GM13976 (cell line): ENCODE measurements around the gene OR5W2.

Source experiments
- DNase-seq: peaks from one replicate; pipeline ENCODE4 v3.0.0; 2012; ENCODE audit warnings: low spot score
- in situ Hi-C: fragments of 300-500 bp; cut with MboI; formaldehyde crosslinking; loops from one replicate; pipeline ENCODE4 v1.12.0; 2022; ENCODE audit warnings: low sequenced_read_pairs, mixed read lengths, inconsistent platforms; ENCODE audit not compliant: unreplicated experiment
- TF ChIP-seq, protein P1 (sequence below): IDR thresholded peaks from 2 replicates; pipeline ENCODE4 v1.5.1; 2012; ENCODE audit warnings: borderline replicate concordance, mild to moderate bottlenecking; ENCODE audit not compliant: insufficient read depth; ENCODE audit errors: extremely low read depth, missing control alignments, control extremely low read depth

Gene OR5W2

GRCh38 chr11:55914482-55914881 lies at the start of gene OR5W2:
OR5W2 (minus strand) TSS chr11:55914582; CDS start chr11:55914582, 0 bp downstream.
- in situ Hi-C loops: no loop called here
- DNase-seq: no peak
- TF ChIP-seq, protein P1, sequence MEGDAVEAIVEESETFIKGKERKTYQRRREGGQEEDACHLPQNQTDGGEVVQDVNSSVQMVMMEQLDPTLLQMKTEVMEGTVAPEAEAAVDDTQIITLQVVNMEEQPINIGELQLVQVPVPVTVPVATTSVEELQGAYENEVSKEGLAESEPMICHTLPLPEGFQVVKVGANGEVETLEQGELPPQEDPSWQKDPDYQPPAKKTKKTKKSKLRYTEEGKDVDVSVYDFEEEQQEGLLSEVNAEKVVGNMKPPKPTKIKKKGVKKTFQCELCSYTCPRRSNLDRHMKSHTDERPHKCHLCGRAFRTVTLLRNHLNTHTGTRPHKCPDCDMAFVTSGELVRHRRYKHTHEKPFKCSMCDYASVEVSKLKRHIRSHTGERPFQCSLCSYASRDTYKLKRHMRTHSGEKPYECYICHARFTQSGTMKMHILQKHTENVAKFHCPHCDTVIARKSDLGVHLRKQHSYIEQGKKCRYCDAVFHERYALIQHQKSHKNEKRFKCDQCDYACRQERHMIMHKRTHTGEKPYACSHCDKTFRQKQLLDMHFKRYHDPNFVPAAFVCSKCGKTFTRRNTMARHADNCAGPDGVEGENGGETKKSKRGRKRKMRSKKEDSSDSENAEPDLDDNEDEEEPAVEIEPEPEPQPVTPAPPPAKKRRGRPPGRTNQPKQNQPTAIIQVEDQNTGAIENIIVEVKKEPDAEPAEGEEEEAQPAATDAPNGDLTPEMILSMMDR: no peak

DNA sequence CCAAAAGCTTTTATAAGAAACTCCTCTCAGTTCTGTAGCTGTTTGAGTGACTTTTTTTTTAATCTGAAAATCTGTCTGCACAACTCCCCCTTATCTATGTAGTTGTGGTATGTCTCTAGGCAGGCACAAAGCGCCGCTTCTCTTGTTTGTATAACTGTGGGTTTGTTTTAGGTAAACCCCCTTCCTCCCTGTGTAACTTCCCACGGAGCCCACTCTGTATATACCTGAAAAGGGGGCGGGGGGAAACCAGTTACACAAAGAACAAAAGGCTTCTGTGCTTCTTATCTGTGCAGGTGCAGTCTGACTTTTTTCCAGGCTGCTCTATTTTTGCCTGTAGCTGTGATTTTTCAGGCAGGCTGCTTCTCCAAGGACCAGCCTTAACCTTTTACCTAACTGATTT lies 42.1 kb upstream of the OR5W2 start:
- no peak for DNase-seq
- TF ChIP-seq, protein P1: no peak
- in situ Hi-C loops: no loop called here

DNA sequence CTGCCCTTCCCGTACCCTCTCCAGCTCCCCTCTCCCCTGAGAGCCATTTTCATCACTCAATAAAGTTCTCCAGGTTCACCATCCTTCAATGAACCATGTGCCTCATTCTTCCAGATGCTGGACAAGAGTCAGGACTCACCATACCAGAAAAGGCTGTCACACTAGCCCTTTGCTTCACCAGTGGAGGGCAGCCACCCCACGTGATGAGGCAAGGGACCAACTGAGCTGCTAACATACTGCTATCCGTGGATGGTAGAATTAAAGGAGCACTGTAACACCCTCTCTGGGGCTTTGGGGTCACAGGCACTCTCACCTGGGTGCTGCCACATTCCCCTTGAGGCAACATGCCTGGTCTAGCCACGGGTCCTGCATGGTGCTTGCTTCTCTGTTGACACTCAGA lies 34.9 kb upstream of the OR5W2 start:
- TF ChIP-seq, protein P1: no peak
- in situ Hi-C loops: loop anchor here (25.0 kb wide), 1 partner anchor 838 kb away; no protein-coding TSS in a partner anchor
- DNase-seq: no peak

DNA sequence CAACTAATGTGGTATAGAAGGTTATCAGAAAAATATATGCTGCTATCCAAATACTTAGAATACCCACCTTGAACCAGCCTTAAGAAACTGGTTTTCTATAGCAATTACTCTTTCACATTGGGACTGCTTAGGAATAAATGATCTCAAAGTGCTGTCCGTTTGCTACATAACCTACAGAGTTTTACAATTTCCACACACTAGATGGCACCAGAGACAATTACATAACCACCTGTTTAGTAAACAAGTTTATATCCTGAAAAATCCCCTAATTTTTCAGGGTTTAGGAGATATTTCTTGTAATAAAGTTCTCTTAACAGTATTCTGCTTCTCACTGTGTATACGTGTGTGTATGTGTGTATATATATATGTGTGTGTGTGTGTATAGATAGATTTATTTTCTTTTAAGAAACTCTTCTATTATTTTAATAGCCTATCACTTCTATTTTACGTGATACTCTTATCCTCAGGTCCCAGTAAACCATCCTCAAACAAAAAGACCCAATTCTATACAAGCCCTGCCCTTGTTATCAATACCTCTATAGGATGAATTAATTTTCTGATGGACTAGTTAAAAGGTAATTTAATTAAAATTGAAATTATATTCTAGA lies 28.5 kb upstream of the OR5W2 start:
- DNase-seq: peak; percentile 13
- in situ Hi-C loops: loop anchor here (25.0 kb wide), 1 partner anchor 844 kb away; no protein-coding TSS in a partner anchor
- TF ChIP-seq, protein P1: peak; percentile 28

DNA sequence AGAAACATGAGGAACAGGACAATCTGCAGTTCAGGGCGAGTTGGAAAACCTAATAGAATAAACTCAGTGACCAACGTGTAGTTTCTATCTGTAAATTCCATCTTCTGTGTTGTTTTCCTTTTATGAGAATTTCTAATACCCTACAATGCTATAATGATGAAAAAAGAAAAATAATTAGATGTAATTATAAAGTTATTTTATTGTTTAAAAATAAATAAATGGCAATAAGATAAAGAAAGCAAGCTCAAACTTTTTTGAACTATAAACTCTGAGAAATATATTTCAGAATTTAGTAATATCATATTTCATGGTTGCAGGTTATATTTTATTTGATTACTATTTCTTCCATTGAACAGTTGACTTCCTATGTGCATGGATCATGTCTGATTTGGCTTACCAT lies 21.9 kb upstream of the OR5W2 start, which contains the start of gene OR5I1:
Gene OR5I1, minus strand, starts transcription at position 101 of the 400 bp plus-strand sequence. Its CDS starts 0 bp downstream, at position 101.
- TF ChIP-seq, protein P1: no peak
- DNase-seq: no peak
- in situ Hi-C loops: loop anchor here (25.0 kb wide), 1 partner anchor 851 kb away; no protein-coding TSS in a partner anchor

- no peak for DNase-seq
- TF ChIP-seq, protein P1: no peak
- in situ Hi-C loops: no loop called here
Observed at GRCh38 chr11:55920537-55920936, 6.2 kb upstream of the OR5W2 start.

GRCh38 chr11:55902308-55902707 lies 12.1 kb downstream of the OR5W2 start:
- in situ Hi-C loops: no loop called here
- DNase-seq: no peak
- TF ChIP-seq, protein P1: no peak
